Keratinocyte (primary cell): ENCODE data around the gene PRSS53. TPM values are rescaled to one million over a fixed set of nuclear protein-coding genes. Genes with fewer than 3 reads are reported as not detected.

Experiments
- DNase-seq: peaks from one replicate; pipeline ENCODE4 v3.0.0-alpha.2; 2011; ENCODE audit warnings: low read depth, missing footprints, low spot score
- FAIRE-seq: peaks from 2 replicates; lab custom pipeline; 2011; peaks lifted over from hg19 to GRCh38; lab: Jason Lieb, UNC
- H2AFZ ChIP-seq: 2 replicates; pipeline ENCODE4 v1.6.0; 2012; ENCODE audit warnings: low read length, control low read depth, inconsistent platforms; ENCODE audit not compliant: control insufficient read depth
- H3K27ac ChIP-seq: 2 replicates; pipeline ENCODE4 v1.5.1; 2011; ENCODE audit warnings: low read length; ENCODE audit not compliant: control insufficient read depth, insufficient read depth
- H3K27me3 ChIP-seq: 3 replicates; pipeline ENCODE4 v1.6.0; 2011; ENCODE audit warnings: low read length; ENCODE audit not compliant: control insufficient read depth, insufficient read depth; ENCODE audit errors: extremely low read depth
- H3K36me3 ChIP-seq, 2 experiments: 2 replicates in 1 of 2; 3 replicates in 1 of 2; pipeline ENCODE4 v1.5.1; 2011; ENCODE audit warnings: low read length in 2 of 2, mild to moderate bottlenecking in 1 of 2; ENCODE audit not compliant: control insufficient read depth in 2 of 2, insufficient read depth in 2 of 2; ENCODE audit errors: extremely low read depth in 1 of 2
- H3K4me1 ChIP-seq: 3 replicates; pipeline ENCODE4 v1.5.1; 2011; ENCODE audit warnings: low read length; ENCODE audit not compliant: control insufficient read depth, insufficient read depth; ENCODE audit errors: extremely low read depth
- H3K4me2 ChIP-seq: 3 replicates; pipeline ENCODE4 v1.6.0; 2011; ENCODE audit warnings: low read depth, low read length; ENCODE audit not compliant: control insufficient read depth, insufficient read depth; ENCODE audit errors: extremely low read depth
- H3K4me3 ChIP-seq, 3 experiments: fragments of 200-600 bp in 1 of 3; sonication (generic) in 1 of 3; 2 replicates in 2 of 3; 3 replicates in 1 of 3; pipeline ENCODE4 v1.5.1; 2011 to 2016; ENCODE audit warnings: low read length in 3 of 3, mild to moderate bottlenecking in 3 of 3, control low read depth in 2 of 3, inconsistent platforms in 1 of 3, low read depth in 1 of 3, mixed read lengths in 1 of 3, mixed run types in 1 of 3, moderate library complexity in 1 of 3; ENCODE audit not compliant: control insufficient read depth in 2 of 3, insufficient read depth in 2 of 3; ENCODE audit errors: extremely low read depth in 1 of 3
- H3K79me2 ChIP-seq: 2 replicates; pipeline ENCODE4 v1.6.0; 2012; ENCODE audit warnings: low read length; ENCODE audit not compliant: control insufficient read depth, insufficient read depth
- H3K9ac ChIP-seq: 3 replicates; pipeline ENCODE4 v1.6.0; 2011; ENCODE audit warnings: low read length; ENCODE audit not compliant: control insufficient read depth, insufficient read depth; ENCODE audit errors: extremely low read depth
- H3K9me1 ChIP-seq: 3 replicates; pipeline ENCODE4 v1.6.0; 2011; ENCODE audit warnings: low read length; ENCODE audit not compliant: control insufficient read depth, insufficient read depth; ENCODE audit errors: extremely low read depth
- H3K9me3 ChIP-seq: 2 replicates; pipeline ENCODE4 v1.5.1; 2012; ENCODE audit warnings: low read depth, low read length; ENCODE audit not compliant: control insufficient read depth
- H4K20me1 ChIP-seq: 3 replicates; pipeline ENCODE4 v1.6.0; 2011; ENCODE audit warnings: low read length; ENCODE audit not compliant: control insufficient read depth, insufficient read depth; ENCODE audit errors: extremely low read depth
- CTCF ChIP-seq, 3 experiments: IDR thresholded peaks in 1 of 3; conservative IDR thresholded peaks in 1 of 3; optimal IDR thresholded peaks in 1 of 3; 2 replicates in 2 of 3; 3 replicates in 1 of 3; pipeline versions ENCODE3 to v1.5.1; 2011; ENCODE audit warnings: low read length in 3 of 3, mild to moderate bottlenecking in 3 of 3, moderate library complexity in 2 of 3, control low read depth in 1 of 3, inconsistent platforms in 1 of 3; ENCODE audit not compliant: insufficient read depth in 2 of 3; ENCODE audit errors: extremely low read depth in 1 of 3
- EZH2 ChIP-seq: IDR thresholded peaks from one replicate; pipeline ENCODE4 v1.6.1; 2012; ENCODE audit warnings: inconsistent platforms, mild to moderate bottlenecking, low read length, moderate library complexity
- dilution Hi-C: fragments of 300-500 bp; cut with MboI; formaldehyde crosslinking; loops from one replicate; pipeline ENCODE4 v1.7.0; 2020; ENCODE audit warnings: low sequenced_read_pairs; ENCODE audit not compliant: extremely low pct_ligation_motif_present
- polyA plus RNA-seq, 5 experiments: library from polyadenylated mRNA; depleted of rRNA in 3 of 5; stranded (reverse) in 3 of 5; stranded (forward) in 1 of 5; unstranded in 1 of 5; fragments of >200 nt; gene quantifications; 1 replicate in 1 of 5; 2 replicates in 3 of 5; 3 replicates in 1 of 5; pipeline versions ENCODE4 v1.2.1 to v1.2.3, GENCODE V29; 2011 to 2012; ENCODE audit warnings: missing spikeins in 2 of 5, low read depth in 1 of 5, low replicate concordance in 1 of 5

PRSS53 gene
- polyA plus RNA-seq, 1 donor (not counting 4 experiments of a cell fraction or from before 2014, with no cell fraction given), result 0.50 TPM

- Histone ChIP-seq H3K9me1 (no peaks in the 10 kb centered on the region), H3K36me3 (peaks cover 8 to 14% of the 10 kb centered on the region in 2 experiments), H3K4me1 (peaks cover 12% of the 10 kb centered on the region), H3K9me3 (no peaks in the 10 kb centered on the region), H3K79me2 (peaks cover 11% of the 10 kb centered on the region), H3K27ac (no peak overlapping the region), H4K20me1 (no peaks in the 10 kb centered on the region), H3K4me2 (no peak overlapping the region), H3K27me3 (no peaks in the 10 kb centered on the region), H3K9ac (no peak overlapping the region), H3K4me3 (no peak overlapping the region), H2AFZ (no peak overlapping the region)
- DNase-seq (no peak), FAIRE-seq (no peak)
- dilution Hi-C loops, result no loop called here
- TF ChIP-seq EZH2, result no peak
- TF ChIP-seq CTCF (optimal IDR thresholded peaks at IDR 0.05 in 1 of 3, IDR thresholded peaks at IDR 0.05 in 1 of 3, conservative IDR thresholded peaks at IDR 0.05 in 1 of 3; ENCODE audit: extremely low read depth in 1 of 3, insufficient read depth in 2 of 3, low read length in 3 of 3), result no peak
Observed at GRCh38 chr16:31087481-31087880, 1.3 kb downstream of the PRSS53 start.

GRCh38 chr16:31086629-31086906 is 2.2 kb downstream of the PRSS53 start:
- no peak for TF ChIP-seq EZH2
- no peak for TF ChIP-seq CTCF (optimal IDR thresholded peaks at IDR 0.05 in 1 of 3, IDR thresholded peaks at IDR 0.05 in 1 of 3, conservative IDR thresholded peaks at IDR 0.05 in 1 of 3; ENCODE audit: extremely low read depth in 1 of 3, insufficient read depth in 2 of 3, low read length in 3 of 3)
- no peak overlapping the region for H3K9ac ChIP-seq
- peaks cover 14% of the 10 kb centered on the region in 2 experiments for H3K36me3 ChIP-seq
- dilution Hi-C loops, result no loop called here
- DNase-seq (no peak), FAIRE-seq (no peak)
- H4K20me1 ChIP-seq, result no peaks in the 10 kb centered on the region
- peaks cover 8% of the 10 kb centered on the region for H3K79me2 ChIP-seq
- peaks cover 12% of the 10 kb centered on the region for H3K4me1 ChIP-seq
- H3K9me3 ChIP-seq, result no peaks in the 10 kb centered on the region
- H3K27ac ChIP-seq, result no peak overlapping the region
- no peak overlapping the region for H3K4me3 ChIP-seq
- no peak overlapping the region for H2AFZ ChIP-seq
- H3K9me1 ChIP-seq, result no peaks in the 10 kb centered on the region
- H3K27me3 ChIP-seq, result no peaks in the 10 kb centered on the region
- H3K4me2 ChIP-seq, result no peak overlapping the region
